ENCODE data around the gene BRD7.

The BRD7 gene

GRCh38 chr16:50304467-50305440 is 64.0 kb downstream of the BRD7 start:
- FAIRE-seq = no peak
- DNase-seq (ENCODE audit: low spot score) = no peak

- FAIRE-seq = no peak
- no peak for DNase-seq (ENCODE audit: low spot score)
These were observed 65.0 kb downstream of the BRD7 start for GRCh38 chr16:50303605-50304466.

- DNase-seq (ENCODE audit: low spot score) (no peak), FAIRE-seq (no peak)
These were observed 65.7 kb downstream of the BRD7 start for GRCh38 chr16:50303041-50303604.

- FAIRE-seq = no peak
These were observed 66.2 kb downstream of the BRD7 start for GRCh38 chr16:50302472-50303005.

GRCh38 chr16:50301626-50302471 is 66.9 kb downstream of the BRD7 start:
- DNase-seq (ENCODE audit: low spot score) (no peak), FAIRE-seq (no peak)

More at GRCh38 chr16:50302472-50303005, 66.2 kb downstream of the BRD7 start:
- no peak for DNase-seq (ENCODE audit: low spot score)

GRCh38 chr16:50300942-50301625 is 67.7 kb downstream of the BRD7 start:
- DNase-seq (ENCODE audit: low spot score) = no peak
- no peak for FAIRE-seq

GRCh38 chr16:50299508-50300105 is 69.2 kb downstream of the BRD7 start:
- no peak for DNase-seq (ENCODE audit: low spot score)
- no peak for FAIRE-seq

GRCh38 chr16:50298591-50299507 is 69.9 kb downstream of the BRD7 start:
- FAIRE-seq = no peak

GRCh38 chr16:50298075-50298460 is 70.7 kb downstream of the BRD7 start:
- DNase-seq (ENCODE audit: low spot score) (no peak), FAIRE-seq (no peak)

More at GRCh38 chr16:50298591-50299507, 69.9 kb downstream of the BRD7 start:
- DNase-seq (ENCODE audit: low spot score) = no peak

- DNase-seq (ENCODE audit: low spot score) = no peak
- no peak for FAIRE-seq
These were observed 71.3 kb downstream of the BRD7 start for GRCh38 chr16:50297301-50298074.

- DNase-seq (ENCODE audit: low spot score) = no peak
- no peak for FAIRE-seq
These were observed 72.0 kb downstream of the BRD7 start for GRCh38 chr16:50296807-50297206.

GRCh38 chr16:50295541-50296132 is 73.2 kb downstream of the BRD7 start:
- no peak for FAIRE-seq
- no peak for DNase-seq (ENCODE audit: low spot score)

- no peak for FAIRE-seq
- DNase-seq (ENCODE audit: low spot score) = no peak
These were observed 73.8 kb downstream of the BRD7 start for GRCh38 chr16:50294955-50295354.

GRCh38 chr16:50293994-50294855 is 74.6 kb downstream of the BRD7 start:
- no peak for DNase-seq (ENCODE audit: low spot score)
- FAIRE-seq = no peak

- DNase-seq (ENCODE audit: low spot score) (no peak), FAIRE-seq (no peak)
These were observed 75.6 kb downstream of the BRD7 start for GRCh38 chr16:50293041-50293783.

- no peak for FAIRE-seq
- DNase-seq (ENCODE audit: low spot score) = no peak
These were observed 76.2 kb downstream of the BRD7 start for GRCh38 chr16:50292566-50292948.

Measured in urothelium cell line (cell line).